Stimulated activated CD8-positive, alpha-beta memory T cell treated with anti-CD3 and anti-CD28 coated beads, Interleukin-7, amount 100 ng/mL, for 48 hours (primary cell): ENCODE measurements around the gene ERICH6.

Source experiments
- DNase-seq, 2 donors: peaks; one replicate each; pipeline ENCODE4 v3.0.0-alpha.2; 2020; ENCODE audit warnings: low read depth in 1 of 2; ENCODE audit errors: extremely low read depth in 1 of 2

ERICH6 gene

DNA sequence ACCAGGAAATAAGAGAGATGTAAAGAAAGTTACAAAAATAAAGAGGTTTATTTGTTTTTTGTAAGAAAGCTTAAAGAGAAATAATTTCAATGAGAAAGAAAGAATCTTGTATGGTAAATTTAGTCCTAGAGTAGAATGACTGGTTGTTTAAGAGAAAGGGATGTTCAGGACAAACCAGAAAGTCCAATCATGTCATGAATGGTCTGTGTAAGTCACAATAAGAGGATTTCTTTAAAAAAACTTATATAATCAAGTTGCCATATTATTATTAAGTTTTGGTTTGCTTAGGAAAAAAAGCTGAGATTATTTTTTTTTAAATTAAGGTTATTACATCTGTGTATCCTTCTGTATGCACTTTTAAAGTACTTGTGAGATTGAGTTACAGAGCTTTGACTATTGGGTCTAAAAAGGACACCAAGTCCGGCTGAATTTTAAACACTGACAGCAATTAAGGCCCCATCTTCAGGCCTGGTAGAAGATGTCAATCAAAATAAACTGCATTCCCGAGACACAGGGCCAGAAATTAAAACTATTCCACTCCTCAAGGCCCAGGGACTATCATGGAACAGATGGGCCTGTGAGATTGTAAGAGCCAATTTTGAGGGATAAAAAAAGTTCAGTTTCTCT is 12.2 kb downstream of the ERICH6 start:
- DNase-seq, result no peak

DNA sequence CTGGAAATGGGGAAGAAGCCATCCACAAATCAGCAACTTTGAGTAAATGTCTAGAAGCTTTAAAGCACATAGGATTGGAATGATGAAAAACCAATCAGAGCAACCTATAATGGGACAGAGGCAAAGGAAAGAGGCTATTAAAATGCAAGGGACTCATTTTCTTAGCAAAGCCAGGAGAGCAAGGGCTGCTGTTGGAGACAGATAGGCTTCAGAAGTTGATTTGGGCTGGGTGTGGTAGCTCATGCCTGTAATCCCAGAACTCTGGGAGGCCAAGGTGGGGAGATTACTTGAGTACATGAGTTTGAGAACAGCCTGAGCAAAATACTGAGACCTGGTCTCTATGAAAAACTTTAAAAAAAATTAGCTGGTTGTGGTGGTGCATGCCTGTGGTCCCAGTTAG is 16.1 kb downstream of the ERICH6 start:
- no peak for DNase-seq

DNA sequence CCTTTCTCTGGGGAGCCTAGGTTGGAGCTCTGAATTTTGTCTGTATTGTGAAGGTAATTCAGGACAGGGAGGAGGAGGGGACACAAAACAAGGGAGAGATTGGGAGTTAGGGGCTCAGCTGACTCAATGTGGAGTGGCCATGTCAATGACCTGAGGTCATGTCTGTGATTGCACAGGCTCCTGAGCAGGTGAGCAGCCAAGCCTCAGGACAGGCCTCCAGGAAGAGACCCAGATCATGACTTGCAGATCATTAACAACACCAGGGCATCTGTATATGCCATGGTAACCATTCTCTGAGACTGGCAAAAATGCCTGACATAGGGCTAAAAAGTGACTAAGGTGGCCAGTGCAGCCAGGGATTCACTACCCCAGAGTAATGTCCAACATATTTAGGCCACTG is 20.9 kb downstream of the ERICH6 start:
- no peak for DNase-seq

DNA sequence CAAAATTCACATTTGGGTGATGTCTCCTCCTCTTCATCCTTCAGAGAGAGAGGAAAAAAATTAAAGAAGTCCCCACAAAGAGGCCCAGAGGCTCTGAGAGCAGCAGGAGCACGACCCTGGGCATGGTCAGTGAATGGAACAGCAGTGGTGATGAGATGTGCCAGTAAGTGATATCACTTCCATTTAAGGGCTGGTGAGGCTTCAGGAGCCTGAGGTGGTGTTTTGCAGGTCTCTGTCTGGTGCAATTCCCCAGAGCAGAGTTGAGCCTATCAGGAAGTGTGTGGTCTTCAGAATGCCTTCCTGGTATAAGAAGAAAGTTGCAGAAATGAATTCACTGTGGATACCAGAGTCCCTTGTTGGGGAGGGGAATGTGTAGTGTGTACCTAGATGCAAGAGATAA is 21.4 kb downstream of the ERICH6 start:
- no peak for DNase-seq

DNA sequence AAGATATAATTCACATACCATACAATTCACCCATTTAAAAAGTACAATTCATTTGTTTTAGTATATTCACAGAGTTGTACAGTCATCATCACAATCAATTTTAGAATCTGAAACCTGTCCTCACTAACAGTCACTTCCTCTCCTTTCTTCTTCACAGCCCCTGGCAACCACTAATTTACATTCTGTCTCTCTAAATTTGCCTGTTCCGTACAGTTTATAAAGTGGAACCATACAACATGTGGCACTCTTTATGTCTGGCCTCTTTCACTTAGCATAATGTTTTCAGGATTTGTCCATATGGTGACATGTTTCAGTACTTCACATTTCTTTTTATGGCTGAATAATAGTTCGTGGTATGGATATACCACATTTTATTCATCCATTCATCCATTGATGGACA is 22.7 kb downstream of the ERICH6 start:
- no peak for DNase-seq

DNA sequence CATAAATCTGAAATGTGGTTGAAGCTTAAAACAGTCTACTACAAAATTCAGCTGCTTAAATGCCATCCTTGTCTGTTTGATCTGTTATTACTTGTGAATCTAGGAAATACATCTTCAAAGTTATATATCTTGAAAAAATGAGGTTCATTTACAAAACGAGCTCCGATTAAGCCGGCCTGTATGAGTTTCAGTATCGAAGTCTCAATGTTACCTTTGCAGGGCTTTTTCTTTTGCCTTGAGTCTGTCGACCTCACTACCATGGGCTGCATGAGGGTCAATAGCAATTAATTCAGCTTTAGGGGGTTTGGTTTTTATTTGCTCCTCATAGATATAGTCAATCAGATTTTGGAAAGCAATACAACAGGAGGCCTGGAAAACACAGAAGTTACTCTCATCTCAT is 23.2 kb downstream of the ERICH6 start:
- no peak for DNase-seq

DNA sequence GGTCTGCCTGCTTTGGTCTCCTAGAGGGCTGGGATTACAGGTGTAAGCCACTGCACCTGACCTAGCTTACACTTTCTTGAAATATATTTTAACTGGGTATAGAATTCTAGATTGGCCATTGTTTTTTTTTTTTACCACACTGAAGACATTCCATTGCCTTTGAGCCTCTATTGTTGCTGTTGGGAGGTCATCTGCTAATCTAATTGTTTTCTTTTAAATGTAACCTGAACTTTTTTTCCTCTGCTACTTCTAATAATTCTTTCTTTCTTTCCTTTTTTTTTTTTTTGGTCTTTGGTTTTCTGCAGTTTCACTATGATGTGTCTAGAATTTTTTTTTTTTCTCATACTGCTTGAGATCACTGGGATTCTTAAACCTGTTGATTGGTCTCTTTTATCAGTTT is 28.1 kb downstream of the ERICH6 start:
- no peak for DNase-seq

DNA sequence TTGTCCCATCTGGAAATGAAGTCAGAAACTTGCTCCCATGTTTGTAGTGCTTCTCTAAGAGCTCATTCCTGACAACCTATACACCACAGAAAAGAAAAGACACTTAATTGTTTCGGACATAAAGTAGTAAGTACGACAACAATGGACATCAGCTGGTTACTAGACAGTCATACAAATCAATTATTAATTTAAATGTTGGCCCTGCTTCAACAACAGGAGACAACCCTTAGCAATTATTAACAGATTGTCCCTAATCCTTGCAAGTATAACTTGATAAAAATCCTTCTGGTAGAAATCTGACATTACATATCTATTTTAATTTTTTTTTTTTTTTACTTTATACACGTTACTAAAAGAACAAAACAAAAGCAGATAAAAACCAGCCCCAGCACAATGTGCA is 29.8 kb downstream of the ERICH6 start:
- no peak for DNase-seq

DNA sequence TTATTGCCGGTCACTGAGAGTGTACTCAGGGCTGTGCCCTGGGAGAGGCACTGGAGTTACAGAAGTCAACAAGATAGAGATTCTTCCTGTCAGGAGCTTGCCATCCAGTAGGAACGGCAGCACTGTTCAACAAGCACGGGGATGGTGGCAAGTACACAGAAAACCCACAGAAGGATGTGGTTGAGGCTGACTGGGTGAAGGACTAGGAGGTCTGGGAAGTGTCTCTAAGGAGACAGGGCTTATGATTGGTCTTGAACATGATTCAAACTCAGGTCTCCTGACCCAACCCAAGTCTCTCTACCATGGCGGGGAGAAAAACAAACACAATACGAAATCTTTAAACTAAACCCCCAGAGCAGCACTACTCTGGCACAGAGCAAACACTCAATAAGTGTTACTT is 37.6 kb downstream of the ERICH6 start:
- no peak for DNase-seq

DNA sequence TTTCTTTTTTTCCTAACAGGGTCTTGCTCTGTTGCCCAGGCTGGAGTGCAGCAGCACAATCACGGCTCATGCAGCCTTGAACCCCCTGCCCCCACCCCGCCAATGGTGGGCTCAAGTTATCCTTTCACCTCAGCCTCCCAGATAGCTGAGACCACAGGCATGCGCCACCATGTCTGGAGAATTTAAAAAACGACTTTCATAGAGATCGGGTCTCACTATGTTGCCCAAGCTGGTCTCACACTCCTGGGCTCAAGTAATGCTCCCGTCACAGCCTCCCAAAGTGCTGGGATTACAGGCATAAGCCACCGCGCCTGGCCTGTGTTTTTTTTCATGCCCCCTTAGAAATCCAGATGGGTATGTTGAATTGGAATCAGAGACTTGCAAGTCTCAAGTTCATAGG is 40.3 kb downstream of the ERICH6 start:
- DNase-seq, result no peak

DNA sequence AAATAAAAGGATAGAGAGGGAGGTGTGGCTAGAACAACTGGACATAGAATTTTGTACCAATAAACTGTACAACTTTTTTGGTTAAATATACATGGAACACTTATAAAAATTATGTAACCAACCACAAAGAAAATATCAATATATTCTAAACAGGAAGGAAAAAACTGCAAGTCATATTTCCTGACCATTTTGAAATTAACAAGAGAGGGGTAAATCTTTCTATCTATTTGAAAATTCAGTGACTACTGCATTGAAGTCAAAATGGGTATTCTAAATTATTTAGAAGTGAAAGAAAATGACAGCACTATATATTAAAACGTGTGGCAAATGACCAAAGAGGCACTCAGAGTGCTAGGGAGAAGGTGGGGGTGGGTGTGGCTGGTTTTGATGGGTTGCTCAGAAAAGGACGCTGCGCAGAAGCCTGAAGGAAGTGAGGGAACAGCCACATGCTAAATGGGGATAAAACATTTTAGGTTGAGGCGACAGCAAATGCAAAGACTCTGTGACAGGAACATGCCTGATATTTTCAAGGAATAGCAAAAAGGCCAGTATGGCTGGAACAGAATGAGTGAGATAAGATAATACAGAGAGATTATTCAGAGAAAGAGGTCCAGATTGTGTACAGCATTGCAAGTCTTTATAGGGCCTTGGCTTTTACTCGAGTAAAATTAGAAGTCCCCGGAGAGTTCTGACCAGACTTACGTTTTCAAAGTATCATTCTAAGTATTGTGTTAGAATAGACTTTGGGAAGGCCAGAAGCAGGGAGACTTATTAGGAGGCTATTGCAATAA is 41.1 kb downstream of the ERICH6 start:
- no peak for DNase-seq

DNA sequence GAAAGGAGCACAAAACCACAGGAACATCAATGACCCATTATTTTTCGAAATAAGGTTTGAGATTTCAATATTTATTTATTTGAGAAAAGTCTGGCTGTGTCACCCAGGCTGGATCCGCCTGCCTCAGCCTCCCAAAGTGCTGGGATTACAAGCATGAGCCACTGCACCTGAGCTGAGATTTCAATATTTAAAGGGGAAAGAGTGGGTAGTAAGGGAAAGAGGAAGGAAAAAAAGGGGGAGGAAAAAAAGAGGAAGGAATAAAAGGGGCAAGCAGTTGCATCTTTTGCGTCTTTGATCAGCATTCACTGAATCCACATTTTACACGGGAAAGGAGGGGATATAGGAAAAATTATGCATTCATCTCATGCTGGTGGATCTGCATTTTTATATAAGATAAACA is 47.4 kb downstream of the ERICH6 start:
- no peak for DNase-seq

DNA sequence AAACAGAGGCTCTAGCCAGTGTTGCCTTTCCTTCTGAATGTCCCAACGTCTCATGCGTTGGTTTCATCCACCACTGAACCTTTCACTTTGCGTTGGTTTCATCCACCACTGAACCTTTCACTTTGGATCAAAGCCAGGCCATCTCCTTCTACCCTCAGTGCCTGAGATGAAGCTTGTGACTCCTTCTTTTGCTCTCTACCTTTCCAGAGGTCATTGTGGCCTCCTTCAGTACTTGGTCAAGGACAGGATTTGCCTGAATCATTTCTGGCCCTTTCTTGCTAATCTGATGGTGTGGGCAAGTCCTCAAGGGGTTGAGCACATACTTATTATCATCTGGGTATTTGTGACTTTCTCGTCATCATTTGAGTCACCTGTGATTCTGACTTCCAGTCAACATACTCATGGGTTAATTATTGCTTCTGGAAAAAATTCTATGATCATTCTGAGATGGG is 50.6 kb downstream of the ERICH6 start:
- no peak for DNase-seq

DNA sequence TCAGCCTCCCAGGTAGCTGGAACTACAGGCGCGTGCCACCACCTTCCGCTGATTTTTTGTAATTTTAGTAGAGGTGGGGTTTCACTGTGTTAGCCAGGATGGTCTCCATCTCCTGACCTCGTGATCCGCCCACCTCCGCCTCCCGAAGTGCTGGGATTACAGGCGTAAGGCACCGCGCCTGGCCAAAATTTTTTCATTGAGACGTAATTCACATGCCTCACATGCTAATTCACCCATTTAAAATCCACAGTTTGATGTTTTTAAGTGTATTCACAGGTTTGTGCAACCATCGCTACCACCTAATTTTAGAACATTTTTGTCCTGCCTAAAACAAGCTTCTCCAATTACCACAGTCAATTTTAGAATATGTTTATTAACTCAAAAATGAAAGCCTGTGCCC is 63.5 kb downstream of the ERICH6 start:
- no peak for DNase-seq

DNA sequence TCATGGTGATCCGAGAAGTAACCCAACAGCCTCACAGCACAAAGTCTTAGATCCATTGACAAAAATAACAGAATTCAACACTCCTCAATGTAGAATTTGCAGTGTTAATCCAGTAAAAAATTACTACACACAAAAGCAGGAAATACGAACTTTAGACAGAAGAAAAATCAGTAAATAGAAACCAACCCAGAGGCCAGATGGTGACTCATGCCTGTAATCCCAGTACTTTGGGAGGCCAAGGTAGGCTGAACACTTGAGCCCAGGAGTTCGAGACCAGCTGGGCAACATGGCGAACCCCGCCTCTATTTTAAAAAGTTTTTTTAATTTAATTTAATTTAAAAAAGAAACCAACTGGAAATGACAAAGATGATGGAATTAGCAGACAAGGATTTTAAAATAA is 64.5 kb downstream of the ERICH6 start:
- DNase-seq, result no peak

DNA sequence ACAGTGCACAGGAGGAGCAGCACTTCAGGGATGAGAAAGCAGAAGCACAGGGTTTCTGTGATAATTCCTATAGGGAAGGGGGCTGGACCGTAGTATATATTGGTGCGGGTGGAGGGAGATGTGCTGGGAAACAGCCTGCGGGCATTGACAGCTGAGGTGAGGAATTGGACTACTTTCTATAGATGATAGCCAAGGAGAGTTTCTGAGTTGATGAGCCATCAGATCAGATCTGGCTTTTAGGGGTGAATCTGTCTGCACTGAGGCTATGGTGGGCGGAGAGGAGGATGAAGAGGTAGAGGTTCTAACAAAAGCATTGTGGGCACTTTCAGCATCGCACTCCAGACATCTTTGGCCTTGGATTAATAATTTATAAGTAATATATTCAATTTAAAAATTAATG is 67.5 kb downstream of the ERICH6 start:
- DNase-seq, result no peak

DNA sequence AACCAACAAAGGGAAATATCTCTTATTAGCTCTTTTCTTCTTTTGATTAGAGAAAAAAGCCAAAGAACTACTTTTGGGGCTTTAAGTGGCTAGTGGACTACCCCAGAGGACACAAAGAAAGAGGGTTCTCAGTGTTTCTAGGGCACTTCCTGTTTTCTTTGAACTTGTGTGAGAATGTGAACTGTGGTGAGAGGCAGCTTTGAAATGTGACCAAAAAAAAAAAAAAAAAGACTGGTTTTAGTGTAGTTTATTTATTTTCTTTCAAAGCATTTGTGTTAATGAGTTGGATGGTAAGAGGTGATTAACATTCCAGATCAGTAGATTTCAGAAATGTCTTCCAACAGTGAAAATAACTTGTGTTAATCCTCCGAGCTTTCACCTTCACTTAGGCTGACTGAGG is 68.2 kb downstream of the ERICH6 start:
- no peak for DNase-seq

DNA sequence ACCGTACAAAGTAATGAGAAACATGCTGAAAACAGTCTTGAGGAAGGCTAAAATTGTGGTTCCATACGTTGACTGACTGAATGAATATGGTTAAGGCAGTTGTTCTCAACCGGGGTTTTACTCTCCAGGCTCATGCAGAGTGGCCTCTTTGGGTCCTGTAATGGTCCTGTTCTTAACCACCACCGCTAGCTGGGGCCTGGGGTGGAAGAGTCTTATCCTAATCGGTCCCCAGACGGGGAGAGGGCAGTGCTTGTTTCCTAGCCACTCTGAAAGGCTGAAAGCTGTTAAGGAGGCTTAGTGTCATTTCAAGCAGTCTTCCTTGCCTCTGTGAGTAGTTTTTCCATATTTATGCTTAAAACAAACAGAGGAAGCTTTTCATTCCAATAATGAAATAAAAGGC is 68.6 kb downstream of the ERICH6 start:
- DNase-seq, result no peak

DNA sequence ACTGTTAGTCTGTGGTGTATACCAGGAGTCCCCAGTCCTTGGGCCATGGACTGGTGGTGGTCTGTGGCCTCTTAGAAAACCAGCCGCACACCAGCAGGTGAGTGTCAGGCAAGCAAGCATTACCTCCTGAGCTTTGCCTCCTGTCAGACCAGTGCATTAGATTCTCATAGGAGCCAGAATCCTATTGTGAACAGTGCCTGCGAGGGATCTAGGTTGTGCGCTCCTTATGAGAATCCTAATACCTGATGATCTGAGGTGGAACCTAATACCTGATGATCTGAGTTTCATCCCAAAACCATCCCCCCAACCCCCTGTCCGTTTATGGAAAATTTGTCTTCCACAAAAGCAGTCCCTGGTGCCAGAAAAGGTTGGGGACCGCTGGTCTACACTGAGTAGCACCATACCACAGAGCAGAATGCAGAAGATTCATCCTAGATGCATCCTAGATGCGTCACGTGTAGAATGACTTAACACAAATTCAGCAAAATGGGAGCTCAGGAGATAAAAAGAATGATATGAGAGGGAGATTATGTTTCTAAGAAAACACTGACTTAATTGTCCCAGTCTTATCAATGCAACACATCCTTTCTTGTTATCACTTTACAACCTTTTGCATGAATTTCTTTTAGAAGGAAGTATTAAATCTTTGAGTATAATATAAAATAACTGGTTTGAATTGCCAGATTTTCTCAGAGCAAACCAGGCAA is 72.1 kb downstream of the ERICH6 start:
- DNase-seq, result no peak

DNA sequence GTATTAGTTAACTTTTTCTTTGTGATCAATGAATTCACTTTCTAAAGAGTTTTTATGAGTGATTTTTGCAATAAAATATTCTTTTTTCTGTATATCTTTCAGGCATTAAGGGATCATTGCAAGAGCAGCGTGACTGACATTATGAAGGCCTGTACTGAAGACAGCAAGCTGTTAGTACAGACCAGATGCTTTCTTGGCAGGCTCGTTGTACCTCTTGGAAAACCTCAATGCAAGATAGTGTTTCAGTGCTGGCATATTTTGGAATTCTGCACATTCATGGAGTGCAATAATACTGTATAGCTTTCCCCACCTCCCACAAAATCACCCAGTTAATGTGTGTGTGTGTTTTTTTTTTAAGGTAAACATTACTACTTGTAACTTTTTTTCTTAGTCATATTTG is 76.2 kb downstream of the ERICH6 start:
- no peak for DNase-seq

DNA sequence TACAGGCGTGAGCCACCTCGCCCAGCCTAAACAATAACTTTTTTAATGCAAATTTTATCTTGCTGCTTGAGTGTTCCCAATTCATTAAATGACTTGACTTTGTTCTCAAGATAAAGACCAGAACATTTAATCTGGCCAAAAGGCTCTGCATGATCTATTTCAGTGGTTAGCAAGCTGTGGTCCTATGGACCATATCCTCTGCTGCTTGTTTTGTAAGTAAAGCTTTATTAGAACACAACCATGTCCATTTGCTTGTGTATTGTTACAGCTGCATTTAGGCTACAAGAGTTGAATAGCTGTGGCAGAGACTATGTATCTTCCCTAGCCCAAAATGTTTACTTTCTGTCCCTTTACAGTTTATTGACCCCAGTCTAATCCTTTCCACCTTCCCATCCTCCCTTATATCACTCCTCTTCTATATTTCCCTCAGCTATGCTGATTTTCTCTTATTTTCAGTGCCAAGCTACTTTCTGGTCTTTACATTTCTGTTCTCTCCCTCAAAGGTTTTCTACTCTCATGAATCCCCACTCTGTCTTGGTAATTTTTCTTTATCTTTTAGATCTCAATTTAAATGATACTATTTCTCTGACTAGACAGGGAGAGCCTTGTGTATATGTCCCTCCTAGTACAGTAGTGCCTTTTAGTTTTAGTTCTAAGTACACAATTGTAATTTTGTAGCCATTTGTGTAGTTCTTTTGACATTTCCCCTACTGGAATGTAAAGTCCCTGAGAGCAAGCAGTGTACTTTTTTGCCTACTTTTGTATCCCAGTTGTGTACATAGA is 77.4 kb downstream of the ERICH6 start:
- DNase-seq, result no peak
